ENCODE results near the gene PRDM12. TPM values are rescaled to one million over a fixed set of nuclear protein-coding genes. Genes with fewer than 3 reads are reported as not detected.

PRDM12 gene
- total RNA-seq, 1 experiment from 2014 or later, result 0.34 TPM

DNA sequence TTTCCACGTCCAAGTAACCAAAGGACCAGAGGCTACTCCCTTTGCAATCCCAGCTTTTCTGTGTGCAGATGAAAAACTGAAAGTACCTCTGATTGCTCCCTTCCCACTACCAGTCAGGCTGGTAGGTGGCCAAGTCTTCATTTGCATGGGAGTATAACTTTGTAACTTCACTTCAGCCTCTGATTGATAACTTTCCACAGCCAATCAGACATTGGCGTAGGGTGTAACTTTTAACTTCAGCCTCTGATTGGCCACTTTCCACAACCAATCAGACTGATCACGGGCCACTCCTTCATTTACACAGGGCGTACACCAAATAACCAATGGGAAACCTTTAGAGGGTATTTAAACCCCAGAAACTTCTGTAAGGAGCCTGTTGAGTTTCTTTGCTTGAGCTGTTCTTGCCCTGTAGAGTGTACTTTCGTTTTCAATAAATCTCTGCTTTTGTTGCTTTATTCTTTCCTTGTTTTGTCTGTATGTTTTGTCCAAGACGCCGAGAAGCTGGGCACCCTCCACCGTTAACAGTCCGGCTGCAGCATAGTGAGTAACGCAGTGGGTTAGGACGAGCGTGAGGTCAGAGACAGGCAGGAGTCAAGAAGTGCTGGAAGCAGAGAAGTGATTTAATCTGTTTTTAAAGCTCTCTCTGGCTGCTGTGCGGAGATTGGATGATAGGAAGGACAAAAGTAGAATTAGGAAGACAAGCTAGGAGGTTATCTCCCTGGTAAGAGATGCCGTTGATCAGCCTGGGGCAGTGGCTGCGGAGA lies 25.7 kb downstream of the PRDM12 start:
- intact Hi-C loops (cut with micrococcal nuclease; ENCODE audit: unreplicated experiment), result no loop called here
- CTCF ChIA-PET, result interaction anchor here (0.7 to 1.3 kb wide), 3 partner anchors 11 to 677 kb away, joined by 3 to 7 read pairs (median 7); no protein-coding TSS in a partner anchor
- Histone ChIP-seq H3K4me1 (peaks cover 10% of the 10 kb centered on the region), H3K4me3 (ENCODE audit: low read depth, low read length) (peak overlapping the region; percentile 51), H3K9me3 (peaks cover under 1% of the 10 kb centered on the region; the same call in 1 of the 2 replicates), H3K36me3 (ENCODE audit: control insufficient read depth, insufficient read depth, low read length) (no peaks in the 10 kb centered on the region), H3K27me3 (replicated peaks; ENCODE audit: control insufficient read depth, insufficient read depth, low read length) (no peaks in the 10 kb centered on the region)
- Mint-ChIP-seq H3K9me3 (ENCODE audit: unreplicated experiment) (no peaks in the 10 kb centered on the region), H3K27me3 (ENCODE audit: insufficient read depth, unreplicated experiment) (no peaks in the 10 kb centered on the region), H3K36me3 (ENCODE audit: insufficient read depth, unreplicated experiment) (peaks cover 21% of the 10 kb centered on the region), H3K4me1 (ENCODE audit: low read depth, unreplicated experiment) (peaks cover 7% of the 10 kb centered on the region), H3K4me3 (ENCODE audit: unreplicated experiment) (peak overlapping the region; percentile 70), H3K27ac (ENCODE audit: unreplicated experiment) (peak overlapping the region; percentile 48)
- peak; percentile 89 to 93 for DNase-seq
- POLR2A ChIA-PET, result interaction anchor here (0.7 to 1.5 kb wide), 5 partner anchors 9 to 638 kb away, joined by 3 to 5 read pairs (median 3); no protein-coding TSS in a partner anchor
- TSS peak; percentile 48 for BruUV-seq (replicated peaks)
- TF ChIP-seq, protein P1, sequence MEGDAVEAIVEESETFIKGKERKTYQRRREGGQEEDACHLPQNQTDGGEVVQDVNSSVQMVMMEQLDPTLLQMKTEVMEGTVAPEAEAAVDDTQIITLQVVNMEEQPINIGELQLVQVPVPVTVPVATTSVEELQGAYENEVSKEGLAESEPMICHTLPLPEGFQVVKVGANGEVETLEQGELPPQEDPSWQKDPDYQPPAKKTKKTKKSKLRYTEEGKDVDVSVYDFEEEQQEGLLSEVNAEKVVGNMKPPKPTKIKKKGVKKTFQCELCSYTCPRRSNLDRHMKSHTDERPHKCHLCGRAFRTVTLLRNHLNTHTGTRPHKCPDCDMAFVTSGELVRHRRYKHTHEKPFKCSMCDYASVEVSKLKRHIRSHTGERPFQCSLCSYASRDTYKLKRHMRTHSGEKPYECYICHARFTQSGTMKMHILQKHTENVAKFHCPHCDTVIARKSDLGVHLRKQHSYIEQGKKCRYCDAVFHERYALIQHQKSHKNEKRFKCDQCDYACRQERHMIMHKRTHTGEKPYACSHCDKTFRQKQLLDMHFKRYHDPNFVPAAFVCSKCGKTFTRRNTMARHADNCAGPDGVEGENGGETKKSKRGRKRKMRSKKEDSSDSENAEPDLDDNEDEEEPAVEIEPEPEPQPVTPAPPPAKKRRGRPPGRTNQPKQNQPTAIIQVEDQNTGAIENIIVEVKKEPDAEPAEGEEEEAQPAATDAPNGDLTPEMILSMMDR (IDR thresholded peaks at IDR 0.05; ENCODE audit: insufficient read depth in 1 of 2, low read depth in 1 of 2, low read length in 1 of 2, severe bottlenecking in 1 of 2, unreplicated experiment in 1 of 2), result no peak

DNA sequence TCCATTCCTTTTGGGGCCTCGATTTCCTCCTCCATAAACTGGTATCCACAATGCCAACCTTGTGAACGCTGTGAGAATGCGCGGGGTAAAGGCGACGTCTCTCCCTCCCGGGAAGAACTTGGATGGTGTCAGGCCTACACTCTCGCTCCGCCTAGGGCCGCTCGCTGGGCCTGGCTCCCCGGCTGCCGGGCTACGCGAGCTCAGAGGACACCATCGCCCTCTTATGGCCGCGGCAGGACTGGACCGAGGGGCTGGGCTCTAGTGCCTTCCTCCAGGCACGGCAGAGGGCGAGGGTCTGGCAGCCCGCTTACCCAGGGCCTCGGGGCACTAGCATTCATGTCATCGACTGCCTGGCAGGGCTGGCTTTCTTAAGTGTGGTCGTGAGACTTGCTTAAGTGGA lies 27.9 kb downstream of the PRDM12 start:
- no TSS peak for BruUV-seq (replicated peaks)
- Mint-ChIP-seq H3K4me1 (ENCODE audit: low read depth, unreplicated experiment) (peaks cover 15% of the 10 kb centered on the region), H3K4me3 (ENCODE audit: unreplicated experiment) (peak overlapping the region; percentile 95), H3K36me3 (ENCODE audit: insufficient read depth, unreplicated experiment) (peaks cover 43% of the 10 kb centered on the region), H3K9me3 (ENCODE audit: unreplicated experiment) (no peaks in the 10 kb centered on the region), H3K27ac (ENCODE audit: unreplicated experiment) (no peak overlapping the region), H3K27me3 (ENCODE audit: insufficient read depth, unreplicated experiment) (no peaks in the 10 kb centered on the region)
- intact Hi-C loops (cut with micrococcal nuclease; ENCODE audit: unreplicated experiment), result loop anchor here (2.0 kb wide), 1 partner anchor 20 kb away; no protein-coding TSS in a partner anchor
- ChIA-PET CTCF (interaction anchor here (0.5 to 2.1 kb wide), 5 partner anchors 10 to 1192 kb away, joined by 3 to 13 read pairs (median 6); no protein-coding TSS in a partner anchor), POLR2A (interaction anchor here (2.2 kb wide), 1 partner anchor 8 kb away, joined by 9 read pairs; no protein-coding TSS in a partner anchor)
- Histone ChIP-seq H3K4me1 (peaks cover 10% of the 10 kb centered on the region), H3K4me3 (ENCODE audit: low read depth, low read length) (no peak overlapping the region), H3K9me3 (no peaks in the 10 kb centered on the region), H3K36me3 (ENCODE audit: control insufficient read depth, insufficient read depth, low read length) (no peaks in the 10 kb centered on the region), H3K27me3 (replicated peaks; ENCODE audit: control insufficient read depth, insufficient read depth, low read length) (no peaks in the 10 kb centered on the region)
- TF ChIP-seq, protein P1 (IDR thresholded peaks at IDR 0.05; ENCODE audit: insufficient read depth in 1 of 2, low read depth in 1 of 2, low read length in 1 of 2, severe bottlenecking in 1 of 2, unreplicated experiment in 1 of 2), result no peak
- peak in 1 of 2 experiments; percentile 29 for DNase-seq

DNA sequence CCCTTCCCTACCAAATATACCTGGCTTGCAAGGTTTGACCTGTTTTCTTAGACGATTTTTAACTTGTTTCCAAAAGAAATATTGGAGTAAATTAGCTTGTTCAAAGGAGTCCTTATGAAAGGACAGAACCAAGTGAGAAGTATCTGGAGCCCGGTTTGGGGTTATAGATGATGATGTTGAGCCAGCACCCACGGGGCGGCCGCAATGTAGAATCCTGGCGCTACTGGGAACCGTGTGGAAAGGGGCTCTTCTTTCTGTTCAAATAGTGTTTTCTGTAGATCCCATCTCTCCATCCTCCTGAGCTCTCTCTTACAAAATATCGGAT lies 28.7 kb downstream of the PRDM12 start:
- peaks cover 10% of the 10 kb centered on the region for H3K4me1 ChIP-seq
- intact Hi-C loops (cut with micrococcal nuclease; ENCODE audit: unreplicated experiment), result loop anchor here (2.0 kb wide), 1 partner anchor 20 kb away; no protein-coding TSS in a partner anchor
- CTCF ChIA-PET, result interaction anchor here (0.5 to 2.1 kb wide), 5 partner anchors 9 to 173 kb away, joined by 3 to 13 read pairs (median 7); no protein-coding TSS in a partner anchor
- TF ChIP-seq, protein P1 (IDR thresholded peaks at IDR 0.05; ENCODE audit: insufficient read depth in 1 of 2, low read depth in 1 of 2, low read length in 1 of 2, severe bottlenecking in 1 of 2, unreplicated experiment in 1 of 2), result no peak
- Mint-ChIP-seq H3K4me1 (ENCODE audit: low read depth, unreplicated experiment) (peaks cover 16% of the 10 kb centered on the region), H3K9me3 (ENCODE audit: unreplicated experiment) (no peaks in the 10 kb centered on the region), H3K4me3 (ENCODE audit: unreplicated experiment) (peak overlapping the region; percentile 95), H3K27ac (ENCODE audit: unreplicated experiment) (peak overlapping the region; percentile 92), H3K27me3 (ENCODE audit: insufficient read depth, unreplicated experiment) (no peaks in the 10 kb centered on the region), H3K36me3 (ENCODE audit: insufficient read depth, unreplicated experiment) (peaks cover 50% of the 10 kb centered on the region)
- no peak for DNase-seq
- no peaks in the 10 kb centered on the region for H3K27me3 ChIP-seq (replicated peaks; ENCODE audit: control insufficient read depth, insufficient read depth, low read length)
- POLR2A ChIA-PET, result interaction anchor here (0.5 to 2.2 kb wide), 5 partner anchors 9 to 132 kb away, joined by 3 to 9 read pairs (median 3); partner anchors contain the start of gene FUBP3
- no TSS peak for BruUV-seq (replicated peaks)
- no peaks in the 10 kb centered on the region for H3K9me3 ChIP-seq
- H3K36me3 ChIP-seq (ENCODE audit: control insufficient read depth, insufficient read depth, low read length), result no peaks in the 10 kb centered on the region; the same call in 1 of the 2 replicates
- H3K4me3 ChIP-seq (ENCODE audit: low read depth, low read length), result peak overlapping the region; percentile 70

All from Caco-2 (cell line).